Posterior vena cava (tissue), 2 donors: ENCODE measurements around the gene MB21D2. TPM values are rescaled to one million over a fixed set of nuclear protein-coding genes. Genes with fewer than 3 reads are reported as not detected.
"Not testable (repeated sequence)": the region's sequence is repeated elsewhere in the genome, so short reads cannot be mapped to it uniquely, and the experiment has no call there.

Experiments
- DNase-seq: peaks from one replicate; pipeline ENCODE4 v3.0.0-alpha.2; 2020; ENCODE audit warnings: low spot score
- intact Hi-C, 2 donors: fragments of 100-400 bp; cut with DNase I; formaldehyde crosslinking; loops; one replicate each; pipeline versions ENCODE4 v1.14.1 to v1.14.2; 2022 to 2023
- total RNA-seq, 2 donors: library from RNA; stranded (reverse); fragmentation: NEBNext Ultra II Directional; extraction: Animal tissue kit (Norgen Biotek cat#: 25700); gene quantifications; one replicate each; pipeline ENCODE4 v1.2.1, GENCODE V29; 2021
- donor health status: DM: yes; HTN: yes; CAD: no.
- donor health status: DM: yes; HTN: yes; CAD: no.

MB21D2 gene
- total RNA-seq, 2 donors from 2014 or later: 5.2 to 6.3 TPM

DNA sequence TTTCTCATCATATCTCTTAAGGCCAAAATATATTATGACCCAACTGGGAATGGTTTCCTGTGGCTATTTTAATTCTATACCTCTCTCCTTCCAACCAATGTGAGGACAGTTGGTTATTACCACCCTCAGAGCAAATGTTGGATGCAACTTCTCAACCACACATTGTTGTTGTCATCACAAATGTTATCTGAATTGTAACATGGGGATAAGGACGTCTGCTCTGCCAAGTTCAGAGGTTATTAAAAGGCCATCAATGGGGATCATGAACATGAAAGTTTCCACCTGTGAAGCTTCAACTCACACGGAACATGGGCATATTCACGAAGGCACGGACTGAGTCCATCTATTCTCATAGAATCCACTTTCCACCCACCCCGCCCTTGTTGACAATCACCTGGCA, 46.8 kb downstream of the MB21D2 start:
- intact Hi-C loops: no loop called here
- no peak for DNase-seq

GRCh38 chr3:192869131-192870031, 48.3 kb downstream of the MB21D2 start:
- intact Hi-C loops: no loop called here
- no peak for DNase-seq

DNA sequence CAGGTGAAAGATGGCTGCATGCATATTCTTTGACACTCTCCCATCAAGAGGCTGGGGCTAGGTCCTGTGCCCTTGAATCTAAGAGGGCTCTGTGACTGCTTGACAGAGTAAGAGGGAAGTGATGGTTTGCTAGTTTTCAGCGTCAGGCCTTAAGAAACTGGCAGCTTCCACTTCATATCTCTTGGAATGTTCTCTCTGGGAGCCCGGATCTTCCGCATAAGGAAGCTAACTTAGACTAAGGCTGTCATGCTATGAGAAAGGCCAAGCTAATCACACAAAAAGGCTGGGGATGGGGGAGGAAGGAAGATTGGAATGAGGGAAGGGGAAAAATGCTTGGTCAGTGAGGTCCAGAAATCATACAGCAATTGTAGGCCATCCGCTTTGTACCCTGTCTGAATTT, 50.0 kb downstream of the MB21D2 start:
- intact Hi-C loops: no loop called here
- DNase-seq: no peak

DNA sequence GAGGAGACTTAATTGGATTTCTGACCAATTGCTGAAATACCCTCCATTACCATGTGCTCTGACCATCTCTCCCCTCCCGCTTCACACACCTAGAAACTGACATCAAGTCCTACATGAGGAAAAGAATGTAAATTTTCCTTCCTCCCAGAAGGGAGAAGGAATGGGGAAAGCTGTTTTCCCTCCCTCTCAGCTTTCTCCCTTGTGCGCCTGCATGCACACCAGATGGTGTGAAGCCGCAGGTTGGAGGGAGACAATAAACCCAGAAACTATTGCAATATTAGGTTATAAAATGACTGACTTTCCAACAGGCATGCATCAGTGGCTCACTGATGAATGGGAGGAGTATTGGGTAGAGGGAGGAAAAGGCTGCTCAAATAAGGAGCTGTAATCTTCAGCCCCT, 50.9 kb downstream of the MB21D2 start:
- intact Hi-C loops: no loop called here
- no peak for DNase-seq

- intact Hi-C loops: no loop called here
- no peak for DNase-seq
Measured at GRCh38 chr3:192864941-192865340, 52.7 kb downstream of the MB21D2 start.

DNA sequence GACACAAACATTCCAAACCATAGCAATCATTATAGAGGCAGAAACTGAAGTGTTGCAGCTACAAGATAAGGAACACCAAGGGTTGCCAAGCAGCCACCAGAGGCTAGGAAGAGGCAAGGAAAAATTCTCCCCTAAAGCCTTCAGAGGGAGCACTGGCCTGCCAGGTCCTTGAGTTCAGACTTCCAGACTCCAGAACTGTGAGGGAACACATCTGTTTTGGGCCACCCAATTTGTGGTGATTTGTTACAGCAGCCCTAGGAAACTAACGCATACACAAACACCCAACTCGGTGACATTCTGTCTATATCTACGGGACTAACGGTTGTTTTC, 54.6 kb downstream of the MB21D2 start:
- intact Hi-C loops: no loop called here

GRCh38 chr3:192862408-192863090, 55.1 kb downstream of the MB21D2 start:
- intact Hi-C loops: no loop called here
- no peak for DNase-seq

More for the DNA sequence above, 54.6 kb downstream of the MB21D2 start:
- DNase-seq: no peak

GRCh38 chr3:192861972-192862371, 55.7 kb downstream of the MB21D2 start:
- DNase-seq: no peak
- intact Hi-C loops: no loop called here

GRCh38 chr3:192860454-192860853, 57.2 kb downstream of the MB21D2 start:
- intact Hi-C loops: no loop called here
- DNase-seq: no peak

DNA sequence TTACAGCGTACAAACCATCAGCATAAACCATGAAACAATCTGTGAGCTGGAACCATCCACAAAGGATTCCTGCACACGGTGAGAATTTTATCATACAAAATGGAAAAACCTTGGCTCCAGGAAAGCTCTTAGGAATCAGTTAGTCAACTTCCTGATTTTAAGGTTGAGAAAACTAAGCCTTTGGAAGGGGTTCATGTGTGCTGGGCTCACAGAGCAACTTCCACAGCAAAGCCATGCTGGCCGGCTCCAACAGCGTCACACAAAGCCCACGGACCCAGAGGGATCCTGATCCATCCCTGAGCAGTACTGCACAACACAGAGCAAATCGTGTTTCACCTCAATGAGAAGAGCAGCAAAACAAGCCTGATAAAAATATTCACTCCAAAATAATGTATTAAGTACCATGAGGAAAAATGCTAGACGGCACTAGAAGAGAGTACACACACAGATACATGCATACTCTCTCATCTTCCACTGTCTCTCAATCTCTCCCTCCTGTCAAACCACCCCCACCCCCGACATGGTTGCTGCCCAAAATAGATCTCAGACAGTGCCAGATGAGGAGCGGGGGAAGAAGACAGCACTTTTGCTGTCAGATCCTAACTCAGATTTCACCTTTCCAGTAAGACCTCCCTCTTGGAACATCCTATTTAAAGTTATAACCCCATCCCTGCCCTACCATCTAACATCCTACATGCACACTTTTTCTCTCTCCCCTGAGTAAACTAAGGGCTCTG, 58.6 kb downstream of the MB21D2 start:
- DNase-seq: no peak
- intact Hi-C loops: no loop called here

GRCh38 chr3:192857260-192857661, 60.4 kb downstream of the MB21D2 start:
- intact Hi-C loops: no loop called here
- no peak for DNase-seq

GRCh38 chr3:192855434-192855833, 62.2 kb downstream of the MB21D2 start:
- intact Hi-C loops: no loop called here
- DNase-seq: no peak

DNA sequence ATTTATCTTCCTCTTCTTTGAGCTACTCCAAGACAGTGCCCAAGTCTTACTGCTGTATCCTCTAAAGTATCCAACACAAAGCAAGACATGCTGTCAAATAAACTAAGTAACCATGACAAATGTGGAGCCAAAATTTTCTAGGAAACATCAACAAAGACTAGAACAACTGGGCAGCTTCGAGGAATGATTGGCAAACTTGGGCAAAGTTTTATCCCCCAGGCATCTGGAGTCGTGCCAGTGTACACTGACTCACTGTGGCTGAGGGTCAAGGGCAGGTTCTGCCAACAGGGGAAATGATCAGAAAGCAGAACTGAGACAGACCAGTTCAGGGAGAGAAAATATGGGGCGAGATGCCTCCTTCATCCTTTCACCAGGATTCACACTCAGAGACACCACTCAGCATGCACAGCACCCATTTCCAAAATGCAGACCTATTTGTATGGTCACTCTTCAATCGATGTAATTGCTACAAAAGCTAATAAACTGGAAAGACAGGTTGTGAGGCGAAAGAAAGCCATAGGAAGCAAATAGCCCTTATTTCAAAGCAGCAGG, 65.8 kb downstream of the MB21D2 start:
- DNase-seq: peak; percentile 88
- intact Hi-C loops: no loop called here

GRCh38 chr3:192850451-192850981, 67.1 kb downstream of the MB21D2 start:
- intact Hi-C loops: no loop called here

DNA sequence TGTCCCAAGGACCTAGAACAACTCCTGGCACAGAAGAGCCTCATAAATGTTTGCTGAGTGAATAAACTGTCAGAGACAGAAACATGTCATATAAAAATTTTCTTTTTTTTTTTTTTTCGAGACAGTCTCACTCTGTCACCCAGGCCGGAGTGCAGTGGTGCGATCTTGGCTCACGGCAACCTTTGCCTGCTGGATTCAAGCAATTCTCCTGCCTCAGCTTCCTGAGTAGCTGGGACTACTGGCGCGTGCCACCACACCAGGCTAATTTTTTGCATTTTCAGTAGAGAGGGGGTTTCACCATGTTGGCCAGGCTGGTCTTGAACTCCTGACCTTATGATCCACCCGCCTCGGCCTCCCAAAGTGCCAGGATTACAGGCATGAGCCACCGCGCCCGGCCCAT, 67.8 kb downstream of the MB21D2 start:
- intact Hi-C loops, DNase-seq: not testable (repeated sequence)

More at GRCh38 chr3:192850451-192850981, 67.1 kb downstream of the MB21D2 start:
- no peak for DNase-seq

DNA sequence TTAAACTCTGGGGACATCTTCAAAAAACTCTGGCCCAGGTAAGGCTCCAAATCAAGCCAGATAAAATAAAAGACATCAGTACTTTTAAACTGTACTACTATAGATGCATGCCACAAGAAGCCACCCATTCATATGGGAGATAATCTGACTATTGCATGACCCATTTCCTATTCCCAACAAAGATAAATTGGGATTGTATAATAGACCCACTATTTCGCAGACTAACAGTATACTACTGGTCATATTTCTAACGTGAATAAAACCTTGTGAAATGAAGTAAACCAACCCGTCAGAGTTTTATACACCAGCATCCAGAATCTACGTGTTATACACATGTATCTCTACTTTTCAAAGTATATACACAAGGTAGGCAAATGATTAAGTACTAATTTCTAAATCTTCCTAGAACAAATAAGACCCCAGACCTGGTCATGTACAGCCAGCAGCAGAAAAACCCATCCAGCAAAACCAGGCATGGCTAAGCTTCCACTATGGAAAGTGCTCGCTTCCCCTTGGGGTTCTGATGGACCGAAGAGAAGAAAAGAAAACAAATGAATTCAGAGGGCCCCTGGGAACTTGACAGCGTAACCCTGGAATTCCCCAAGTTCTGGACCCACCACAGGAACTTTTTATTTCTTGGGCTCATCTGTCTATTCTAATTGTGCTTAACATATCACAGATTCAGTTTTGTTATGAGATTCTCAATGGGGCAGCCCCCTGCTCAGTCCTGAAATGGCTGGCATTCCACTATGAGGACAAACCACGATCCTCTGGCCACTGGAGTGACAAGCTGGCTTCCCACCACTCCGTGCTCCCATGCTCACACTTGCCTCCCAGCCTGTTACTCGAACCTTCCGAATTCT, 69.1 kb downstream of the MB21D2 start:
- DNase-seq: no peak
- intact Hi-C loops: no loop called here

DNA sequence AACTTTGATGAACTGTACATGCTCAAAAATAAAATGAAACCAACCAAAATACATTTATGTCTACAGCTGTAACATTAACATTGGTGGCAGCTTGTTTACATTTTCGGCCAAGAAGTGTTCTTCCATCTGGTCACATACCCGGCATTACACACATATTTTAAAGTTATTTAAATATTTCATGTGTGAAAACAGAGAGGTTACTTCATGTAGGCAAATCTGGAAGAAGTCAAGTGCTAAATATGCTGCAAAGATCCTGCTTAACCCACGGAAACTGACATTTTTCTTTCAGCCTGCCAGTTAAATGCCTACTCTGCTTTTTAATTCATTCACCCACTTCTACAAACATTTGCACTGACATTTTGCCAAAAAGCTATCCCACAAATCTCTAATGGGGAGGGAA, 69.7 kb downstream of the MB21D2 start:
- no peak for DNase-seq
- intact Hi-C loops: no loop called here

GRCh38 chr3:192845526-192845855, 72.2 kb downstream of the MB21D2 start:
- no peak for DNase-seq
- intact Hi-C loops: no loop called here
